Measurements from ENCODE around the gene RAB31.
A peak's percentile ranks its signal among the peaks of the same experiment; 100 is the strongest.
"Not testable (repeated sequence)": the region's sequence is repeated elsewhere in the genome, so short reads cannot be mapped to it uniquely, and the experiment has no call there.

The RAB31 gene

DNA sequence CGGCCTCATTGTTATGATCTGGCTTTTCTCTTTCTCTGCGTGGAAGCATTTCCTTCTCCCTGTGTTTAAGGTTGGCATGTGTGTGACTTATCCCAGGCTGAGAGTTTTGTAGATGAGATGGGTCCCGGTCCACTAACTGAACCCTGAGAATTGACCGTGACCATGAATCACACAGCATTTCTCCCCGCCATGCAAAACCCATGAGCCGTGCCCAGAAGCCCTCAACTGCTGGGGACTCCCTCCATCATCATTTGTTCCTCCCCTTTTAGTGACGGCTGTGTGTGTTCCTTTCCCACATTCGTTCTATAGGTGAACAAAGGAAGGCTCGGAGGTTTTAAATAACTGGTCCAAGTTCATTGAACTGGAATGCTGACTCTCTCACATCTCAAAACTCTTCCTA is 147.6 kb downstream of the RAB31 start:
- H3K9me3 Mint-ChIP-seq: no peaks in the 10 kb centered on the region

DNA sequence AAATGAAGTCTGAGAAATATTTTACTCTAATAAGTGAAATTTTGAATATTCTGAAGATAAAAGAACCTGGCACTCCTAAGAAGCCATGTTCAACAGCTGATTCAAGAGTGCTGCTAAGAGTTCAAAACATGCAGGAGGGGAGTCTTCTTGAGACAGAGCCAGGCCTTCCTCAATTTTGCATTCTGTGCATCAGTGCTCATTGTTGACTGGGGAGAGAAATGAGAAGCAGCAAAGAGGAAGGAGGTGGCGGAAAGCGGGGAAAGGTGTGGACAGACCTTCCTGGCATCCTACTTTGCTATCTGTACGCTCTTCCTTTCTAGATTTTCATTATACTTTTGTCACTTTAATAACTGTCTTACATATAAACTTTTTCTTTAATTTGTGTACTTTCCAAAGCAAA is 148.0 kb downstream of the RAB31 start:
- no peak overlapping the region for H3K27ac Mint-ChIP-seq
- H3K36me3 Mint-ChIP-seq (ENCODE audit: low read depth): no peaks in the 10 kb centered on the region
- no peaks in the 10 kb centered on the region for H3K9me3 Mint-ChIP-seq
- peaks cover 1% of the 10 kb centered on the region for H3K4me1 Mint-ChIP-seq (ENCODE audit: low read depth)
- H3K4me3 Mint-ChIP-seq: no peak overlapping the region
- peaks cover 17% of the 10 kb centered on the region for H3K27me3 Mint-ChIP-seq
- DNase-seq: no peak

More for the DNA sequence above, 147.6 kb downstream of the RAB31 start:
- H3K27me3 Mint-ChIP-seq: peaks cover 17% of the 10 kb centered on the region
- H3K27ac Mint-ChIP-seq: no peak overlapping the region
- no peaks in the 10 kb centered on the region for H3K36me3 Mint-ChIP-seq (ENCODE audit: low read depth)
- H3K4me3 Mint-ChIP-seq: no peak overlapping the region
- DNase-seq: no peak
- H3K4me1 Mint-ChIP-seq (ENCODE audit: low read depth): no peaks in the 10 kb centered on the region

- peaks cover 15% of the 10 kb centered on the region for H3K27me3 Mint-ChIP-seq
- H3K4me3 Mint-ChIP-seq; H3K36me3 Mint-ChIP-seq (ENCODE audit: low read depth); DNase-seq; H3K27ac Mint-ChIP-seq; H3K9me3 Mint-ChIP-seq: not testable (repeated sequence)
- H3K4me1 Mint-ChIP-seq (ENCODE audit: low read depth): peaks cover 14% of the 10 kb centered on the region
These were observed 149.4 kb downstream of the RAB31 start for GRCh38 chr18:9857479-9857998.

DNA sequence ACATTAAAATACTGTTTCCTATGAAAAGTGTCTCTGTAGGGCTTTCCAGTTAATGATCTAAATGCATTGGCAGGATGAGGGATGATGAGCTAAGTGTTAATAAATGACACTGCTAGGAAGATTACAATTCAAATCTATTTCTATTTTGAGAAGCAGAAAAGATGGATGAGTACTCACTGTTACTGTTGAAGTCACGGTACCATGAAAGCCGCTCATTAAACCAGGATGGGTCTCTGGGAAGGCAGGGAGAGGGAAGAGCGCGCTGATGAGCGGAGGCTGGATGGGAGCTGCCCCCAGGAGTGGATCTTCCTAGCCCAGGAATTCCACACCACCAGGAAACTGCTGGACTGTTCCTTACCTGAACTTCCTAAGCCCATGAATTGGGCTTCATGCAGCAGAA is 150.5 kb downstream of the RAB31 start:
- Mint-ChIP-seq H3K4me3 (no peak overlapping the region), H3K27ac (no peak overlapping the region), H3K27me3 (peaks cover 25% of the 10 kb centered on the region), H3K36me3 (ENCODE audit: low read depth) (no peaks in the 10 kb centered on the region), H3K9me3 (no peaks in the 10 kb centered on the region), H3K4me1 (ENCODE audit: low read depth) (peaks cover 18% of the 10 kb centered on the region)
- DNase-seq: no peak

- H3K4me1 Mint-ChIP-seq (ENCODE audit: low read depth): peaks cover 18% of the 10 kb centered on the region
- H3K27ac Mint-ChIP-seq: no peak overlapping the region
- H3K9me3 Mint-ChIP-seq: no peaks in the 10 kb centered on the region
- no peak overlapping the region for H3K4me3 Mint-ChIP-seq
- peaks cover 25% of the 10 kb centered on the region for H3K27me3 Mint-ChIP-seq
- no peak for DNase-seq
- no peaks in the 10 kb centered on the region for H3K36me3 Mint-ChIP-seq (ENCODE audit: low read depth)
These were observed 151.1 kb downstream of the RAB31 start for GRCh38 chr18:9859232-9859631.

GRCh38 chr18:9860682-9861081 is 152.6 kb downstream of the RAB31 start:
- Mint-ChIP-seq H3K27ac (no peak overlapping the region), H3K9me3 (peaks cover 6% of the 10 kb centered on the region), H3K27me3 (peaks cover 29% of the 10 kb centered on the region), H3K4me1 (ENCODE audit: low read depth) (peaks cover 18% of the 10 kb centered on the region), H3K4me3 (no peak overlapping the region), H3K36me3 (ENCODE audit: low read depth) (no peaks in the 10 kb centered on the region)
- DNase-seq: no peak

- DNase-seq: no peak
- Mint-ChIP-seq H3K4me3 (no peak overlapping the region), H3K9me3 (peaks cover 11% of the 10 kb centered on the region), H3K4me1 (ENCODE audit: low read depth) (peaks cover 18% of the 10 kb centered on the region), H3K27me3 (peaks cover 33% of the 10 kb centered on the region), H3K27ac (no peak overlapping the region), H3K36me3 (ENCODE audit: low read depth) (no peaks in the 10 kb centered on the region)
These were observed 153.1 kb downstream of the RAB31 start for GRCh38 chr18:9861157-9861556.

- no peak for DNase-seq
- Mint-ChIP-seq H3K9me3 (peaks cover 14% of the 10 kb centered on the region), H3K27me3 (peaks cover 33% of the 10 kb centered on the region), H3K4me3 (no peak overlapping the region), H3K27ac (peak overlapping the region; percentile 69), H3K36me3 (ENCODE audit: low read depth) (no peaks in the 10 kb centered on the region), H3K4me1 (ENCODE audit: low read depth) (peaks cover 18% of the 10 kb centered on the region)
These were observed 153.8 kb downstream of the RAB31 start for GRCh38 chr18:9861933-9862332.

- no peaks in the 10 kb centered on the region for H3K36me3 Mint-ChIP-seq (ENCODE audit: low read depth)
- H3K4me1 Mint-ChIP-seq (ENCODE audit: low read depth): peaks cover 18% of the 10 kb centered on the region
- H3K27me3 Mint-ChIP-seq: peaks cover 29% of the 10 kb centered on the region
- H3K4me3 Mint-ChIP-seq: no peak overlapping the region
- DNase-seq: no peak
- peaks cover 15% of the 10 kb centered on the region for H3K9me3 Mint-ChIP-seq
- no peak overlapping the region for H3K27ac Mint-ChIP-seq
These were observed 154.6 kb downstream of the RAB31 start for GRCh38 chr18:9862686-9863085.

DNA sequence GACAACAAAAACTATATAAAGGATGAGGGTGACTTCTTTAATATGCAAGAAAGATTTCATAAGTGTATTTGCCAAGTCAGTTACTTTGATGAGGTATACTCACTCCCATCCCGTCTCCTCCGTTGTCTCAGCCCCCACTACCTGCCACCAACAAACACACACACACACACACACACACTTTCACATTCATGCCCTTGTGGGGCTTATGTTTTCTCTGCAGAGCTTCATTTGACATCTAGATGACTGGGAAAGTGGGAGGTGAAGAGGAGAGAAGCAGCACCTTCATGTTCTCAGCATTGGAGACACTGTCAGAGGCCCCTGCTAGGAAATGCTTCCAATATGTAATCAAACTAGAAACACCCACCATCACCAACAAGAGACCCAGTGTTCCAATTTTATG is 155.2 kb downstream of the RAB31 start:
- peaks cover 18% of the 10 kb centered on the region for H3K4me1 Mint-ChIP-seq (ENCODE audit: low read depth)
- H3K4me3 Mint-ChIP-seq: no peak overlapping the region
- H3K27me3 Mint-ChIP-seq: peaks cover 28% of the 10 kb centered on the region
- peaks cover 15% of the 10 kb centered on the region for H3K9me3 Mint-ChIP-seq
- H3K27ac Mint-ChIP-seq: no peak overlapping the region
- H3K36me3 Mint-ChIP-seq (ENCODE audit: low read depth): no peaks in the 10 kb centered on the region
- no peak for DNase-seq

- no peak overlapping the region for H3K27ac Mint-ChIP-seq
- no peaks in the 10 kb centered on the region for H3K36me3 Mint-ChIP-seq (ENCODE audit: low read depth)
- H3K4me3 Mint-ChIP-seq: no peak overlapping the region
- DNase-seq: no peak
- peaks cover 15% of the 10 kb centered on the region for H3K9me3 Mint-ChIP-seq
- H3K4me1 Mint-ChIP-seq (ENCODE audit: low read depth): peaks cover 28% of the 10 kb centered on the region
- H3K27me3 Mint-ChIP-seq: peaks cover 43% of the 10 kb centered on the region
These were observed 157.8 kb downstream of the RAB31 start for GRCh38 chr18:9865764-9866490.

DNA sequence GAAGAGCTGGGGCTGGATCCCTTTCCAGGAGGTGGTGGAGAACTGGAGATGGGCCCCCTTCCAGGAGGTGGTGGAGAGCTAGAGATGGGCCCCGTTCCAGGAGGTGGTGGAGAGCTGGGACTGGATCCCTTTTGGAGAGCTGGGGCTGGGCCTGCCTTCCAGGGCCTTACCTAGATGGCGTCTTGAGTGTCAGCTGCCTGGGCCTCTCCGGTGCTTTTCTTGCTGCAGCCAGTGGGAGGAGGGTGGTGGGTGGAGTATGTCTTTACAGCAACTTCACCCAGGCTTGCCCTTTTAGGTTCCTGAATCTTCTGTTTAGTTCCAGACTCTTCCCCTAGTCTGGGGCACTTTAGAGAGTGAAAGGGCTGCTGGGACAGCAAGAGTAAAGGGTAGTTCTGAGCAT is 158.5 kb downstream of the RAB31 start:
- DNase-seq: no peak
- H3K4me1 Mint-ChIP-seq (ENCODE audit: low read depth): peaks cover 22% of the 10 kb centered on the region
- H3K4me3 Mint-ChIP-seq: no peak overlapping the region
- no peak overlapping the region for H3K27ac Mint-ChIP-seq
- peaks cover 50% of the 10 kb centered on the region for H3K27me3 Mint-ChIP-seq
- no peaks in the 10 kb centered on the region for H3K36me3 Mint-ChIP-seq (ENCODE audit: low read depth)
- H3K9me3 Mint-ChIP-seq: peaks cover 15% of the 10 kb centered on the region

DNA sequence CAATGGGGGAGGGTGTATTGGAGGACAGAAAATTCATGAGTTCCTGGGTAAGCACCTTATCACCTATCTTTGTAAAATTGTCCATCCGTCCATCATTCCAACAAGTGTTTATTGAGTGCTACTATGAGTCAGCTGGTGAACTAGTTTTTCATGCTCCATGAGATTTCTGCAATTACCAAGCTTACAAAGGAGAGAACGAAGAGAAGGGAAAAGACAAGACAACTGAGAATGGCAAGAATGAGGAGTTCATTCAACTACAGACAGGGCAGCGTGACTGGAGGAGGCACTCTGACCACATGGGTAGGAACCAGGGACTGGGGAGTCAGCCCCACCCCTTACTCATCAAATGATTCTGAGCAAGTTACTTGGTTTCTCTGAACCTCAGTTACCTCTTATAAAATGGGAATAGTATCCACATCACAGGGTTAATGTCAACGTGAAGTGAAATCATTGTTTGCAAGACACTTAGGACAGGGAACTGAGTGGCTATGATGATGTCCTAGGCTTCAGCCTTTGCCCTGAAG is 159.0 kb downstream of the RAB31 start:
- DNase-seq: no peak
- Mint-ChIP-seq H3K4me1 (ENCODE audit: low read depth) (peaks cover 18% of the 10 kb centered on the region), H3K4me3 (no peak overlapping the region), H3K36me3 (ENCODE audit: low read depth) (no peaks in the 10 kb centered on the region), H3K27ac (no peak overlapping the region), H3K27me3 (peaks cover 51% of the 10 kb centered on the region), H3K9me3 (peaks cover 15% of the 10 kb centered on the region)

DNA sequence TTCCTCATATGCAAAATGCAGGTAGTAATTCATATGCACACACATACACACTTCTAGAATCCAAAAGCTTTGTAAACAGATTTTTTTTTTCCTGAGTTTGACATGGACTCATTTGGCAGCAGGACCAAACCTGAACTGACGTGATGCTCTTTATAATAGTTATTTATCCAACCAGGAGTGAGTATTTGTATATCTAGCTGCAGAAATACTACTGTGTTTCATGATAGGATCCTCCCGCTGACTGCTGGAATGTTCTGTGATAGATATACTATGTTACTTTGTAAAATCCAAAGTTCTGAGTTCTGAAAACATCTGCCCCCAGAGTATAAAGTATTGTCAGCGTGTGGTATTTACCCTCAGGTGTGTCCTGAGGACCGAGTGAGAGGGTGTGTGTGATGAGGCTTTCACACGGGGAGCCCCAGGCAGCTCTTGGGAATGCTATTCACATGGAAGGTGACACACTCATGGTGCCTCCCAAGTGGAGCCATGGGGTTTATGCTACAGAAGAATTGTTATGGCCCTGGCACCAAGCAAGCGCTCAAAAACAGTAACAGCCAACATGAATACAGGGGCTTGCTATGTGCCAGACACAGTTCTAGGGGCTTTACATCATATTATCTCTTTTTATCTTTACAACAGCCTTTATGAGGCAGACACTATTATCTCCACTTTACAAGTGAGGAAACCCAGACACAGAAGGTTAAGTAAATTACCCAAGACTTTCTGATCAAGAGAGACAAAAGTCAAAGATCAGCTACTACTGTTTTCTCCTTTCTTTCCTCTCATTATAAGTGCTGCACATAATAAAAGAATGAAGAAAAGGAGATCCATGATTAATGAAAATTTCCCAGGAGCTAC is 161.0 kb downstream of the RAB31 start:
- H3K27me3 Mint-ChIP-seq: peaks cover 43% of the 10 kb centered on the region
- H3K36me3 Mint-ChIP-seq (ENCODE audit: low read depth): no peaks in the 10 kb centered on the region
- H3K9me3 Mint-ChIP-seq: peaks cover 15% of the 10 kb centered on the region
- no peak for DNase-seq
- H3K4me3 Mint-ChIP-seq: no peak overlapping the region
- peaks cover 10% of the 10 kb centered on the region for H3K4me1 Mint-ChIP-seq (ENCODE audit: low read depth)
- no peak overlapping the region for H3K27ac Mint-ChIP-seq
